H1 (cell line): Measurements from ENCODE around the gene PRKRIP1. TPM values are rescaled to one million over a fixed set of nuclear protein-coding genes. Genes with fewer than 3 reads are reported as not detected.

ENCODE experiments used
- CTCF ChIA-PET: fragments of 300-600 bp; sonication (Branson Sonifier 250); formaldehyde crosslinking; loops from one replicate; lab custom pipeline; 2021; ENCODE audit not compliant: partially characterized antibody; lab: Charles Lee
- POLR2A ChIA-PET: fragments of 300-600 bp; sonication (Branson Sonifier 250); formaldehyde crosslinking; loops from one replicate; lab custom pipeline; 2021; ENCODE audit warnings: inconsistent platforms; ENCODE audit not compliant: partially characterized antibody; lab: Charles Lee
- DNase-seq, 2 experiments: peaks; one replicate each; pipeline versions ENCODE4 v3.0.0 to v3.0.0-alpha.2; 2010 to 2022; ENCODE audit warnings: low spot score in 2 of 2, low read depth in 1 of 2, mixed read lengths in 1 of 2
- FAIRE-seq: peaks from 2 replicates; lab custom pipeline; 2011; peaks lifted over from hg19 to GRCh38; lab: Jason Lieb, UNC
- H2AFZ ChIP-seq: 2 replicates; pipeline ENCODE4 v1.8.1; 2012; ENCODE audit warnings: low read length, inconsistent platforms
- H2AK5ac ChIP-seq: 2 replicates; pipeline ENCODE4 v1.6.1; 2013; ENCODE audit warnings: low read depth, low read length
- H2BK120ac ChIP-seq: replicated peaks from 2 replicates; pipeline ENCODE3; 2013; ENCODE audit warnings: low read depth, low read length, inconsistent platforms
- H2BK12ac ChIP-seq: 2 replicates; pipeline ENCODE4 v1.6.1; 2013; ENCODE audit warnings: low read depth, low read length
- H2BK15ac ChIP-seq: 2 replicates; pipeline ENCODE4 v1.6.1; 2013; ENCODE audit warnings: low read length
- H2BK20ac ChIP-seq: 2 replicates; pipeline ENCODE4 v1.6.1; 2013; ENCODE audit warnings: low read length
- H2BK5ac ChIP-seq: 2 replicates; pipeline ENCODE4 v1.6.1; 2013; ENCODE audit warnings: low read depth, low read length
- H3K14ac ChIP-seq: 2 replicates; pipeline ENCODE4 v1.6.1; 2013; ENCODE audit warnings: inconsistent platforms; ENCODE audit not compliant: insufficient read length
- H3K18ac ChIP-seq: 2 replicates; pipeline ENCODE4 v1.6.1; 2013; ENCODE audit warnings: low read length; ENCODE audit errors: extremely low read depth
- H3K23ac ChIP-seq: 2 replicates; pipeline ENCODE4 v1.6.1; 2013; ENCODE audit warnings: inconsistent platforms; ENCODE audit not compliant: insufficient read length
- H3K23me2 ChIP-seq: 2 replicates; pipeline ENCODE4 v1.6.1; 2013; ENCODE audit warnings: low read depth, low read length
- H3K27ac ChIP-seq: 2 replicates; pipeline ENCODE4 v1.6.1; 2011; ENCODE audit warnings: low read depth, low read length, inconsistent platforms
- H3K27me3 ChIP-seq, 4 experiments: replicated peaks in 1 of 4; 1 replicate in 1 of 4; 2 replicates in 3 of 4; pipeline versions ENCODE4 v1.6.1 to v1.8.1; 2011 to 2013; ENCODE audit warnings: low read length in 3 of 4, mild to moderate bottlenecking in 3 of 4, inconsistent platforms in 2 of 4, mixed read lengths in 2 of 4, moderate library complexity in 1 of 4; ENCODE audit not compliant: control insufficient read depth in 3 of 4, insufficient read depth in 3 of 4; ENCODE audit errors: extremely low read depth in 1 of 4
- H3K36me3 ChIP-seq, 4 experiments: 2 replicates each; pipeline versions ENCODE4 v1.6.1 to v1.8.1; 2011 to 2013; ENCODE audit warnings: mild to moderate bottlenecking in 4 of 4, low read length in 3 of 4, moderate library complexity in 2 of 4, control low read depth in 1 of 4, inconsistent platforms in 1 of 4; ENCODE audit not compliant: insufficient read depth in 4 of 4, control insufficient read depth in 2 of 4
- H3K4ac ChIP-seq: replicated peaks from 2 replicates; pipeline ENCODE3; 2013; ENCODE audit warnings: low read length, low read depth, mixed read lengths, inconsistent platforms; ENCODE audit not compliant: insufficient read length
- H3K4me1 ChIP-seq, 4 experiments: replicated peaks in 1 of 4; 1 replicate in 1 of 4; 2 replicates in 3 of 4; pipeline versions ENCODE4 v1.6.1 to v1.8.1; 2011 to 2013; ENCODE audit warnings: low read length in 3 of 4, inconsistent platforms in 2 of 4, mixed read lengths in 1 of 4; ENCODE audit not compliant: insufficient read depth in 4 of 4, control insufficient read depth in 3 of 4
- H3K4me2 ChIP-seq, 2 experiments: 2 replicates each; pipeline versions ENCODE4 v1.6.1 to v1.8.1; 2011 to 2013; ENCODE audit warnings: low read depth in 2 of 2, low read length in 2 of 2, control low read depth in 1 of 2, inconsistent platforms in 1 of 2, mild to moderate bottlenecking in 1 of 2; ENCODE audit not compliant: insufficient read depth in 1 of 2
- H3K4me3 ChIP-seq, 4 experiments: fragments of 200-600, 300-600 bp in 1 of 4; sonication (generic), shearing (Covaris generic), sonication (Bioruptor Twin) in 1 of 4; 2 replicates each; pipeline versions ENCODE4 v1.5.1 to v1.8.1; 2011 to 2016; ENCODE audit warnings: low read length in 4 of 4, low read depth in 3 of 4, control low read depth in 2 of 4, inconsistent platforms in 2 of 4, mild to moderate bottlenecking in 2 of 4, mixed read lengths in 1 of 4, moderate library complexity in 1 of 4; ENCODE audit not compliant: insufficient read depth in 2 of 4; ENCODE audit errors: extremely low read depth in 1 of 4
- H3K56ac ChIP-seq: replicated peaks from 2 replicates; pipeline ENCODE3; 2013; ENCODE audit warnings: low read depth, mild to moderate bottlenecking, mixed read lengths, low read length, inconsistent platforms; ENCODE audit not compliant: insufficient read length
- H3K79me1 ChIP-seq: 2 replicates; pipeline ENCODE4 v1.6.1; 2013; ENCODE audit warnings: low read depth, low read length, control low read depth
- H3K79me2 ChIP-seq, 2 experiments: 2 replicates each; pipeline versions ENCODE4 v1.6.1 to v1.8.1; 2012 to 2013; ENCODE audit warnings: low read length in 2 of 2, mild to moderate bottlenecking in 2 of 2, inconsistent platforms in 1 of 2; ENCODE audit not compliant: insufficient read depth in 2 of 2, control insufficient read depth in 1 of 2
- H3K9ac ChIP-seq, 4 experiments: replicated peaks in 1 of 4; 1 replicate in 1 of 4; 2 replicates in 3 of 4; pipeline versions ENCODE4 v1.6.1 to v1.8.1; 2011 to 2013; ENCODE audit warnings: low read depth in 3 of 4, low read length in 3 of 4, control low read depth in 2 of 4, mild to moderate bottlenecking in 2 of 4, moderate library complexity in 2 of 4, inconsistent platforms in 1 of 4; ENCODE audit errors: extremely low read depth in 1 of 4
- H3K9me3 ChIP-seq, 2 experiments: 2 replicates each; pipeline versions ENCODE4 v1.6.1 to v1.8.1; 2012 to 2013; ENCODE audit warnings: mild to moderate bottlenecking in 2 of 2, moderate library complexity in 2 of 2, control low read depth in 1 of 2, inconsistent platforms in 1 of 2, low read depth in 1 of 2, low read length in 1 of 2, mixed read lengths in 1 of 2; ENCODE audit not compliant: insufficient read depth in 2 of 2
- H4K20me1 ChIP-seq, 2 experiments: replicated peaks in 1 of 2; 2 replicates each; pipeline versions ENCODE3 to v1.8.1; 2011 to 2013; ENCODE audit warnings: inconsistent platforms in 2 of 2, low read length in 2 of 2, mild to moderate bottlenecking in 1 of 2; ENCODE audit not compliant: insufficient read depth in 2 of 2, control insufficient read depth in 1 of 2
- H4K5ac ChIP-seq: 2 replicates; pipeline ENCODE4 v1.6.1; 2013; ENCODE audit warnings: low read length, low read depth, mixed read lengths, inconsistent platforms; ENCODE audit not compliant: insufficient read length
- H4K8ac ChIP-seq: 2 replicates; pipeline ENCODE4 v1.8.0; 2013; ENCODE audit warnings: mild to moderate bottlenecking, moderate library complexity, low read length, inconsistent platforms; ENCODE audit not compliant: insufficient read depth; ENCODE audit errors: extremely low read depth
- H4K91ac ChIP-seq: replicated peaks from 2 replicates; pipeline ENCODE3; 2013; ENCODE audit warnings: low read length, mixed read lengths, inconsistent platforms; ENCODE audit not compliant: insufficient read length
- BRCA1 ChIP-seq: IDR thresholded peaks from 2 replicates; pipeline ENCODE4 v1.6.1; 2012; ENCODE audit warnings: low read depth, low read length, improper control_type of control experiment
- CHD2 ChIP-seq: IDR thresholded peaks from 2 replicates; pipeline ENCODE4 v1.6.1; 2012; ENCODE audit warnings: low read length, improper control_type of control experiment
- EGR1 ChIP-seq: IDR thresholded peaks from 2 replicates; pipeline ENCODE4 v1.6.1; 2011; ENCODE audit warnings: low read depth, low read length, borderline replicate concordance
- HDAC6 ChIP-seq: IDR thresholded peaks from one replicate; pipeline ENCODE4 v1.7.1; 2012; ENCODE audit warnings: low read depth, mild to moderate bottlenecking, inconsistent platforms, low read length, moderate library complexity
- KDM1A ChIP-seq: fragments of 200-600, 300-600 bp; sonication (generic); IDR thresholded peaks from 2 replicates; pipeline ENCODE4 v1.7.1; 2016; ENCODE audit warnings: mild to moderate bottlenecking, low read length, borderline replicate concordance
- POLR2AphosphoS5 ChIP-seq: IDR thresholded peaks from 2 replicates; pipeline ENCODE4 v1.6.1; 2011; ENCODE audit warnings: low read depth, low read length
- SRF ChIP-seq: IDR thresholded peaks from 2 replicates; pipeline ENCODE4 v1.6.1; 2011; ENCODE audit warnings: mild to moderate bottlenecking, low read depth, low read length, moderate library complexity
- TCF12 ChIP-seq: IDR thresholded peaks from 2 replicates; pipeline ENCODE4 v1.6.1; 2011; ENCODE audit warnings: low read depth, mild to moderate bottlenecking, low read length
- YY1 ChIP-seq: IDR thresholded peaks from 2 replicates; pipeline ENCODE4 v1.6.1; 2011; ENCODE audit warnings: low read depth, mild to moderate bottlenecking, low read length
- WGBS, 2 experiments: shearing (Covaris generic) in 1 of 2; methylation state at CpG; one replicate each; pipeline versions ENCODE4 v1.1.6 to v1.1.7; 2013 to 2015; ENCODE audit warnings: low lambda C conversion rate in 2 of 2, mixed read lengths in 2 of 2, inconsistent platforms in 1 of 2, low coverage in 1 of 2, missing lambda C conversion rate in 1 of 2; ENCODE audit not compliant: insufficient replicate concordance in 2 of 2, insufficient coverage in 1 of 2, insufficient read length in 1 of 2; ENCODE audit errors: extremely low coverage in 1 of 2, missing lambda C conversion rate in 1 of 2; 5-methylcytosine and 5-hydroxymethylcytosine counted together
- polyA plus RNA-seq, 7 experiments: library from polyadenylated mRNA; depleted of rRNA in 3 of 7; stranded (reverse) in 5 of 7; unstranded in 2 of 7; fragments of >200 nt in 5 of 7; fragments of 200-250 nt in 2 of 7; gene quantifications; 1 replicate in 5 of 7; 2 replicates in 1 of 7; 4 replicates in 1 of 7; pipeline versions ENCODE4 v1.2.1 to v1.2.3, GENCODE V29; 2011 to 2013; ENCODE audit warnings: missing spikeins in 2 of 7, mixed read lengths in 2 of 7
- total RNA-seq: library from RNA; stranded (reverse); fragmentation: NEBNext Ultra II Directional; extraction: Animal tissue kit (Norgen Biotek cat#: 25700); gene quantifications from 2 replicates; pipeline ENCODE4 v1.2.1, GENCODE V29; 2021
- TF ChIP-seq, protein P1 (sequence below): IDR thresholded peaks from 2 replicates; pipeline ENCODE4 v1.6.1; 2011; ENCODE audit warnings: low read length, improper control_type of control experiment

The PRKRIP1 gene
- total and polyA plus RNA-seq, 2 of the 8 experiments (the other 6 are each of a cell fraction or from before 2014, with no cell fraction given): 11.1 to 22.0 TPM

DNA sequence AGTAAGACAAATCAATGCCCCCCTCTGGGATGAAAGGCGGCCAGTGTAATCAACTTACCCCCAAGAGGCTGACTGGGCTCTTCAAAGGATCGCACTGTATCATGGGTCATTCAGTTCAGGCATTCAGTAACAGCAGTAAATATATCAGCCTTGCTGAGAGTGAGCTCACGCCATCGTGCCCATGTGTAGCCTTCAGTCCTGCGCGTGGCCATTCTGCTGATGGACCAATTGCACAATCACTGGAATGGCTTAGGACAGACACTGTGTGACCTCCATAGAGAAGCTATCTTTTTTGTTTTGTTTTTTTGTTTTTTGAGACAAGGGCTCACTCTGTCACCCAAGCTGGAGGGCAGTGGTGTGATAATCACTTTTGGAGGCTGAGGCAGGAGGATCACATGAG, 9.1 kb upstream of the PRKRIP1 start:
- Histone ChIP-seq H2BK12ac (no peak overlapping the region), H3K79me2 (no peaks in the 10 kb centered on the region), H4K91ac (no peak overlapping the region), H3K14ac (no peak overlapping the region), H2BK20ac (no peak overlapping the region), H3K4me1 (no peaks in the 10 kb centered on the region), H3K27ac (no peak overlapping the region), H4K8ac (no peak overlapping the region; the same call in 1 of the 2 replicates), H3K27me3 (no peaks in the 10 kb centered on the region), H2AK5ac (no peak overlapping the region), H2BK15ac (no peak overlapping the region), H2AFZ (no peak overlapping the region), H3K79me1 (no peaks in the 10 kb centered on the region; the same call in 1 of the 2 replicates), H3K4ac (no peak overlapping the region), H3K23ac (no peak overlapping the region), H3K23me2 (no peaks in the 10 kb centered on the region), H4K20me1 (peaks cover 1 to 2% of the 10 kb centered on the region in 2 experiments), H3K9ac (no peak overlapping the region), H3K18ac (no peak overlapping the region), H2BK5ac (no peak overlapping the region), H4K5ac (no peak overlapping the region), H3K9me3 (no peaks in the 10 kb centered on the region), H2BK120ac (no peak overlapping the region), H3K4me3 (no peak overlapping the region), H3K36me3 (peaks cover 0 to 5% (median 0%) of the 10 kb centered on the region in 4 experiments; a peak in 2 of 8 replicates), H3K4me2 (no peak overlapping the region), H3K56ac (no peak overlapping the region)
- no peak for TF ChIP-seq TCF12
- no peak for TF ChIP-seq EGR1
- TF ChIP-seq CHD2: no peak
- no peak for TF ChIP-seq KDM1A
- TF ChIP-seq BRCA1: no peak
- TF ChIP-seq HDAC6: no peak
- TF ChIP-seq, protein P1, sequence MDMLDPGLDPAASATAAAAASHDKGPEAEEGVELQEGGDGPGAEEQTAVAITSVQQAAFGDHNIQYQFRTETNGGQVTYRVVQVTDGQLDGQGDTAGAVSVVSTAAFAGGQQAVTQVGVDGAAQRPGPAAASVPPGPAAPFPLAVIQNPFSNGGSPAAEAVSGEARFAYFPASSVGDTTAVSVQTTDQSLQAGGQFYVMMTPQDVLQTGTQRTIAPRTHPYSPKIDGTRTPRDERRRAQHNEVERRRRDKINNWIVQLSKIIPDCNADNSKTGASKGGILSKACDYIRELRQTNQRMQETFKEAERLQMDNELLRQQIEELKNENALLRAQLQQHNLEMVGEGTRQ: no peak
- no peak for TF ChIP-seq SRF
- no peak for TF ChIP-seq YY1
- no peak for TF ChIP-seq POLR2AphosphoS5
- FAIRE-seq (no peak), DNase-seq (no peak)
- WGBS, 2 experiments: 94% methylated on average over 6 of the region's 6 CpGs; no CpG with 5 or more reads in 1 of the 2 experiments
- CTCF ChIA-PET: interaction anchor here (1.2 to 11.4 kb wide), 8 partner anchors 9 to 107 kb away, joined by 3 to 118 read pairs (median 4); partner anchors contain the start of gene PRKRIP1
- POLR2A ChIA-PET: interaction anchor here (0.8 kb wide), 1 partner anchor 23 kb away, joined by 3 read pairs; no protein-coding TSS in a partner anchor
